ENCODE data around the gene IFT25. TPM values are rescaled to one million over a fixed set of nuclear protein-coding genes. Genes with fewer than 3 reads are reported as not detected.
"Not testable (repeated sequence)": the region's sequence is repeated elsewhere in the genome, so short reads cannot be mapped to it uniquely, and the experiment has no call there.

Gene IFT25
- total and polyA plus RNA-seq, 5 donors: 14.2 to 20.5 (median 16.0) TPM

- Histone ChIP-seq H3K27me3 (ENCODE audit: control insufficient read depth, insufficient read depth) (no peaks in the 10 kb centered on the region), H3K9me3 (ENCODE audit: control insufficient read depth, low read length) (no peaks in the 10 kb centered on the region), H3K4me1 (ENCODE audit: control insufficient read depth, insufficient read depth, low read length) (no peaks in the 10 kb centered on the region), H3K27ac (ENCODE audit: low read length) (no peak overlapping the region), H3K4me3 (ENCODE audit: low read length) (no peak overlapping the region)
- intact Hi-C loops (cut with DNase I): loop anchor here in 1 of 4 donors (10.0 kb wide), 1 partner anchor 49 kb away; the partner anchor contains the start of genes IFT25 and LRRC42
- ATAC-seq (no peak), DNase-seq (no peak)
- 69% methylated on average over 6 of the region's 6 CpGs for WGBS
Observed at GRCh38 chr1:53895421-53895820, 50.1 kb downstream of the IFT25 start.

GRCh38 chr1:53894644-53895043, 50.9 kb downstream of the IFT25 start:
- Histone ChIP-seq H3K4me1 (ENCODE audit: control insufficient read depth, insufficient read depth, low read length) (no peaks in the 10 kb centered on the region), H3K27ac (ENCODE audit: low read length) (no peak overlapping the region), H3K27me3 (ENCODE audit: control insufficient read depth, insufficient read depth) (no peaks in the 10 kb centered on the region), H3K9me3 (ENCODE audit: control insufficient read depth, low read length) (no peaks in the 10 kb centered on the region), H3K4me3 (ENCODE audit: low read length) (no peak overlapping the region)
- ATAC-seq (no peak), DNase-seq (no peak)
- WGBS: 95% methylated on average over 5 of the region's 5 CpGs
- intact Hi-C loops (cut with DNase I): loop anchor here in 2 of 4 donors (5.0 to 10.0 kb wide), 2 partner anchors 50 to 53 kb away; partner anchors contain the start of genes IFT25 (in 2 of the 2) and LRRC42 (in 2 of the 2)

GRCh38 chr1:53893999-53894636, 51.4 kb downstream of the IFT25 start, which contains the start of gene DIO1:
DIO1 (plus strand) TSS chr1:53894187; CDS start chr1:53894211, 24 bp downstream.
- ATAC-seq (no peak), DNase-seq (no peak)
- 79% methylated on average over 14 of the region's 14 CpGs for WGBS
- intact Hi-C loops (cut with DNase I): loop anchor here in 2 of 4 donors (5.0 to 10.0 kb wide), 2 partner anchors 51 to 53 kb away; partner anchors contain the start of genes IFT25 (in 2 of the 2) and LRRC42 (in 2 of the 2)
- no peaks in the 10 kb centered on the region for H3K27me3 ChIP-seq (ENCODE audit: control insufficient read depth, insufficient read depth)
- H3K4me3 ChIP-seq (ENCODE audit: low read length): no peak within 1 kb of the TSS
- H3K4me1 ChIP-seq (ENCODE audit: control insufficient read depth, insufficient read depth, low read length): no peaks in the 10 kb centered on the region
- H3K27ac ChIP-seq (ENCODE audit: low read length): no peak within 1 kb of the TSS
- no peaks in the 10 kb centered on the region for H3K9me3 ChIP-seq (ENCODE audit: control insufficient read depth, low read length)

GRCh38 chr1:53892911-53893310, 52.6 kb downstream of the IFT25 start:
- no peaks in the 10 kb centered on the region for H3K9me3 ChIP-seq (ENCODE audit: control insufficient read depth, low read length)
- H3K4me1 ChIP-seq (ENCODE audit: control insufficient read depth, insufficient read depth, low read length): no peaks in the 10 kb centered on the region
- H3K27ac ChIP-seq (ENCODE audit: low read length): no peak overlapping the region
- no peaks in the 10 kb centered on the region for H3K27me3 ChIP-seq (ENCODE audit: control insufficient read depth, insufficient read depth)
- ATAC-seq (no peak), DNase-seq (peak in 1 of 3 donors; percentile 53)
- WGBS: 55% methylated on average over 5 of the region's 5 CpGs
- intact Hi-C loops (cut with DNase I): loop anchor here in 2 of 4 donors (5.0 to 10.0 kb wide), 2 partner anchors 52 to 54 kb away; partner anchors contain the start of genes IFT25 (in 2 of the 2) and LRRC42 (in 2 of the 2)
- no peak overlapping the region for H3K4me3 ChIP-seq (ENCODE audit: low read length)

GRCh38 chr1:53891678-53892077, 53.8 kb downstream of the IFT25 start:
- 91% methylated on average over 2 of the region's 2 CpGs for WGBS
- DNase-seq (no peak), ATAC-seq (no peak)
- no peaks in the 10 kb centered on the region for H3K9me3 ChIP-seq (ENCODE audit: control insufficient read depth, low read length)
- intact Hi-C loops (cut with DNase I): loop anchor here in 2 of 4 donors (5.0 to 10.0 kb wide), 2 partner anchors 53 to 56 kb away; partner anchors contain the start of genes IFT25 (in 2 of the 2) and LRRC42 (in 2 of the 2)
- no peaks in the 10 kb centered on the region for H3K4me1 ChIP-seq (ENCODE audit: control insufficient read depth, insufficient read depth, low read length)
- no peak overlapping the region for H3K27ac ChIP-seq (ENCODE audit: low read length)
- H3K4me3 ChIP-seq (ENCODE audit: low read length): no peak overlapping the region
- H3K27me3 ChIP-seq (ENCODE audit: control insufficient read depth, insufficient read depth): no peaks in the 10 kb centered on the region

GRCh38 chr1:53891018-53891417, 54.5 kb downstream of the IFT25 start:
- Histone ChIP-seq H3K27me3 (ENCODE audit: control insufficient read depth, insufficient read depth) (no peaks in the 10 kb centered on the region), H3K4me1 (ENCODE audit: control insufficient read depth, insufficient read depth, low read length) (no peaks in the 10 kb centered on the region), H3K9me3 (ENCODE audit: control insufficient read depth, low read length) (no peaks in the 10 kb centered on the region), H3K27ac (ENCODE audit: low read length) (no peak overlapping the region), H3K4me3 (ENCODE audit: low read length) (no peak overlapping the region)
- 85% methylated on average over 2 of the region's 2 CpGs for WGBS
- intact Hi-C loops (cut with DNase I): loop anchor here in 2 of 4 donors (5.0 to 10.0 kb wide), 2 partner anchors 54 to 56 kb away; partner anchors contain the start of genes IFT25 (in 2 of the 2) and LRRC42 (in 2 of the 2)
- ATAC-seq (no peak), DNase-seq (no peak)

- Histone ChIP-seq H3K27me3 (ENCODE audit: control insufficient read depth, insufficient read depth) (no peaks in the 10 kb centered on the region), H3K27ac (ENCODE audit: low read length) (no peak overlapping the region), H3K4me3 (ENCODE audit: low read length) (peak overlapping the region; percentile 97), H3K9me3 (ENCODE audit: control insufficient read depth, low read length) (no peaks in the 10 kb centered on the region), H3K4me1 (ENCODE audit: control insufficient read depth, insufficient read depth, low read length) (no peaks in the 10 kb centered on the region)
- 78% methylated on average over 7 of the region's 7 CpGs for WGBS
- DNase-seq: no peak
- no peak for ATAC-seq
- intact Hi-C loops (cut with DNase I): loop anchor here in 2 of 4 donors (5.0 to 10.0 kb wide), 2 partner anchors 54 to 57 kb away; partner anchors contain the start of genes IFT25 (in 2 of the 2) and LRRC42 (in 2 of the 2)
Observed at GRCh38 chr1:53890522-53890941, 55.0 kb downstream of the IFT25 start.

- ATAC-seq: peak; percentile 99
- intact Hi-C loops (cut with DNase I): loop anchor here in 2 of 4 donors (5.0 to 10.0 kb wide), 2 partner anchors 55 to 58 kb away; partner anchors contain the start of genes IFT25 (in 2 of the 2) and LRRC42 (in 2 of the 2)
Observed at GRCh38 chr1:53889304-53890298, 55.9 kb downstream of the IFT25 start, which contains the start of gene YIPF1. YIPF1 (minus strand) TSS chr1:53889797; CDS start chr1:53888937, 860 bp downstream.

GRCh38 chr1:53888681-53889080, 56.8 kb downstream of the IFT25 start:
- Histone ChIP-seq H3K27ac (ENCODE audit: low read length) (no peak overlapping the region), H3K27me3 (ENCODE audit: control insufficient read depth, insufficient read depth) (no peaks in the 10 kb centered on the region), H3K4me3 (ENCODE audit: low read length) (peak overlapping the region; percentile 97), H3K9me3 (ENCODE audit: control insufficient read depth, low read length) (no peaks in the 10 kb centered on the region), H3K4me1 (ENCODE audit: control insufficient read depth, insufficient read depth, low read length) (no peaks in the 10 kb centered on the region)
- DNase-seq (no peak), ATAC-seq (no peak)
- intact Hi-C loops (cut with DNase I): no loop called here
- WGBS: 44% methylated on average over 2 of the region's 2 CpGs

More at GRCh38 chr1:53889304-53890298, 55.9 kb downstream of the IFT25 start, which contains the start of gene YIPF1:
- Histone ChIP-seq H3K4me1 (ENCODE audit: control insufficient read depth, insufficient read depth, low read length) (no peaks in the 10 kb centered on the region), H3K9me3 (ENCODE audit: control insufficient read depth, low read length) (no peaks in the 10 kb centered on the region), H3K27ac (ENCODE audit: low read length) (peak within 1 kb of the TSS; percentile 69), H3K27me3 (ENCODE audit: control insufficient read depth, insufficient read depth) (no peaks in the 10 kb centered on the region), H3K4me3 (ENCODE audit: low read length) (peak within 1 kb of the TSS; percentile 97)
- peak; percentile 93 to 97 (median 96) for DNase-seq
- WGBS: 2% methylated on average over 62 of the region's 62 CpGs

GRCh38 chr1:53883600-53883999, 61.9 kb downstream of the IFT25 start:
- intact Hi-C loops (cut with DNase I): loop anchor here in 1 of 4 donors (5.0 kb wide), 1 partner anchor 79 kb away; no protein-coding TSS in a partner anchor
- H3K27me3 ChIP-seq (ENCODE audit: control insufficient read depth, insufficient read depth); H3K9me3 ChIP-seq (ENCODE audit: control insufficient read depth, low read length); H3K4me1 ChIP-seq (ENCODE audit: control insufficient read depth, insufficient read depth, low read length); ATAC-seq; H3K4me3 ChIP-seq (ENCODE audit: low read length); H3K27ac ChIP-seq (ENCODE audit: low read length); DNase-seq: not testable (repeated sequence)
- 97% methylated on average over 6 of the region's 6 CpGs for WGBS

All from right cardiac atrium (tissue), 5 donors.